Loucy (cell line): ENCODE data around the gene ASB2.

Experiments used
- H2AFZ ChIP-seq: fragments of 200-600 bp; sonication (generic); 2 replicates; pipeline ENCODE4 v1.6.0; 2016; ENCODE audit warnings: antibody characterized with exemption, mild to moderate bottlenecking, low read length, moderate library complexity
- H3F3A ChIP-seq: fragments of 200-600 bp; 2 replicates; pipeline ENCODE4 v1.6.0; 2016; ENCODE audit warnings: antibody characterized with exemption, low read depth, mild to moderate bottlenecking
- H3K27me3 ChIP-seq: fragments of 200-600 bp; sonication (generic); 2 replicates; pipeline ENCODE4 v1.6.1; 2014; ENCODE audit warnings: low read length, mild to moderate bottlenecking; ENCODE audit not compliant: insufficient read depth, poor library complexity, severe bottlenecking
- H3K36me3 ChIP-seq: fragments of 200-600 bp; sonication (generic); 2 replicates; pipeline ENCODE4 v1.6.1; 2016; ENCODE audit warnings: low read length; ENCODE audit not compliant: insufficient read depth
- H3K4me1 ChIP-seq: fragments of 200-600 bp; sonication (generic); 2 replicates; pipeline ENCODE4 v1.5.1; 2014; ENCODE audit warnings: low read length, mild to moderate bottlenecking; ENCODE audit not compliant: insufficient read depth, poor library complexity, severe bottlenecking
- H3K4me2 ChIP-seq: fragments of 200-600 bp; sonication (generic); 2 replicates; pipeline ENCODE4 v1.6.0; 2014; ENCODE audit warnings: antibody characterized with exemption, low read length, low read depth, mild to moderate bottlenecking; ENCODE audit not compliant: poor library complexity, severe bottlenecking
- H3K4me3 ChIP-seq: fragments of 200-600 bp; sonication (generic); 2 replicates; pipeline ENCODE4 v1.5.1; 2014; ENCODE audit warnings: low read length, mild to moderate bottlenecking, mixed read lengths; ENCODE audit not compliant: poor library complexity, severe bottlenecking
- H3K79me2 ChIP-seq: fragments of 200-600 bp; sonication (generic); 2 replicates; pipeline ENCODE4 v1.6.1; 2014; ENCODE audit warnings: low read length; ENCODE audit not compliant: insufficient read depth
- H3K9ac ChIP-seq: fragments of 200-600 bp; sonication (generic); 2 replicates; pipeline ENCODE4 v1.6.0; 2014; ENCODE audit warnings: mild to moderate bottlenecking, low read depth, low read length, moderate library complexity; ENCODE audit not compliant: poor library complexity, severe bottlenecking
- H3K9me2 ChIP-seq: fragments of 200-600 bp; sonication (generic); replicated peaks from 2 replicates; pipeline ENCODE4 v1.6.1; 2016; ENCODE audit warnings: low read depth, low read length, mixed read lengths
- H3K9me3 ChIP-seq: fragments of 200-600 bp; sonication (generic); 2 replicates; pipeline ENCODE4 v1.6.1; 2014; ENCODE audit warnings: mild to moderate bottlenecking, antibody characterized with exemption, low read length, low read depth; ENCODE audit not compliant: insufficient read depth
- H4K20me1 ChIP-seq: fragments of 200-600 bp; sonication (generic); 2 replicates; pipeline ENCODE4 v1.6.0; 2014; ENCODE audit warnings: antibody characterized with exemption, low read length, mild to moderate bottlenecking; ENCODE audit not compliant: insufficient read depth, poor library complexity, severe bottlenecking
- EZH2phosphoT487 ChIP-seq: fragments of 200-600 bp; IDR thresholded peaks from 2 replicates; pipeline ENCODE4 v1.6.1; 2018; ENCODE audit warnings: antibody characterized with exemption, mild to moderate bottlenecking, moderate library complexity, borderline replicate concordance
- TF ChIP-seq, protein P1 (sequence below): fragments of 200-600 bp; sonication (generic); conservative IDR thresholded peaks from 2 replicates; pipeline ENCODE4 v1.5.1; 2014; ENCODE audit warnings: mild to moderate bottlenecking, antibody characterized with exemption, low read length

Gene ASB2

DNA sequence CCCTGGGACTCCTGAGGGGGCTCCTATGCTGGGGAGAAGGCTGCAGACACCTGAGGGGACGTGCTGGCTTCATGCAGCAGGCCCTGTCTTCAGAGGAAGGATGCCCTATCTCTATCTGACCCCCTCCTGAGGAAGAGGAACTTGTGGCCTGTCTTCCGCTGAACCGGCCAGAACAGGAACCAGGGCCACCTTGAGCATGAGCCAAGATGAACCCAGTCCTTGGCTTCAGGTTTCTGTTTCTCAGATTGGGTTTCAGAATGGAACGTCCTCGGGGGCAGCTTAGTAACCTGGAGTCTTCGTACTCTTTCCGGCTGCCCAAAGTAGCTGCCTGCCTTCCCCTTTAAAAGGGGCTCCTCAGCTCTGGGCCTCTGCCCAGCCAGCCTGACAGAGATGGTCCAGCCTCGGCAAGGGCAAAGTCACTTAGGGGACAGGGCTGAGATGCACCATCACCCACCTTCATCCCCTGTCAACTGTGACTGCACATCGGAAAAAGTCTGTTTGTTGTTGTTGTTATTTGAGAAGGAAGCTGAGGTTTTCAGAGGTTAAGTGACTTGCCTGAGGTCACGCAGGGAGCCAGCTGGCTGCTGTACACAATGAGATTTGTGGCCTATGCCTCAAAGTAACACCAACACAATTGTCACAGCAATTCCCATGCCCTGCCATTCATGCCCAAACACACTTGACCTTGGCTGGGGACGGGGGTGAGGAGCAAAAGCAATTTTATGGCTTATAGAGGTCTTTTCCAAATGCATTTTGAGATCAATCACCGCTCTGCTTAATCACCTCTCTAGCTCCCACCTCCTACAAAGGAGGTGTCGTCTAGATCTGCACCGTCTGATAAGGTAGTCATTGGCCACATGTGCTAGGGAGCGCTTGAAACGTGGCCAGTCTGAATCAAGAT, 13.4 kb downstream of the ASB2 start:
- TF ChIP-seq EZH2phosphoT487, result no peak
- TF ChIP-seq, protein P1, sequence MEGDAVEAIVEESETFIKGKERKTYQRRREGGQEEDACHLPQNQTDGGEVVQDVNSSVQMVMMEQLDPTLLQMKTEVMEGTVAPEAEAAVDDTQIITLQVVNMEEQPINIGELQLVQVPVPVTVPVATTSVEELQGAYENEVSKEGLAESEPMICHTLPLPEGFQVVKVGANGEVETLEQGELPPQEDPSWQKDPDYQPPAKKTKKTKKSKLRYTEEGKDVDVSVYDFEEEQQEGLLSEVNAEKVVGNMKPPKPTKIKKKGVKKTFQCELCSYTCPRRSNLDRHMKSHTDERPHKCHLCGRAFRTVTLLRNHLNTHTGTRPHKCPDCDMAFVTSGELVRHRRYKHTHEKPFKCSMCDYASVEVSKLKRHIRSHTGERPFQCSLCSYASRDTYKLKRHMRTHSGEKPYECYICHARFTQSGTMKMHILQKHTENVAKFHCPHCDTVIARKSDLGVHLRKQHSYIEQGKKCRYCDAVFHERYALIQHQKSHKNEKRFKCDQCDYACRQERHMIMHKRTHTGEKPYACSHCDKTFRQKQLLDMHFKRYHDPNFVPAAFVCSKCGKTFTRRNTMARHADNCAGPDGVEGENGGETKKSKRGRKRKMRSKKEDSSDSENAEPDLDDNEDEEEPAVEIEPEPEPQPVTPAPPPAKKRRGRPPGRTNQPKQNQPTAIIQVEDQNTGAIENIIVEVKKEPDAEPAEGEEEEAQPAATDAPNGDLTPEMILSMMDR, result no peak
- H3K79me2 ChIP-seq, result no peaks in the 10 kb centered on the region
- H3K27me3 ChIP-seq, result no peaks in the 10 kb centered on the region
- no peak overlapping the region for H2AFZ ChIP-seq
- H3K9ac ChIP-seq, result no peak overlapping the region
- no peak overlapping the region for H3K4me3 ChIP-seq
- H3K4me2 ChIP-seq, result no peak overlapping the region
- no peaks in the 10 kb centered on the region for H4K20me1 ChIP-seq
- peaks cover 37% of the 10 kb centered on the region for H3K4me1 ChIP-seq
- H3K9me3 ChIP-seq, result no peaks in the 10 kb centered on the region
- H3K9me2 ChIP-seq, result no peaks in the 10 kb centered on the region
- no peaks in the 10 kb centered on the region for H3K36me3 ChIP-seq
- H3F3A ChIP-seq, result no peaks in the 10 kb centered on the region

DNA sequence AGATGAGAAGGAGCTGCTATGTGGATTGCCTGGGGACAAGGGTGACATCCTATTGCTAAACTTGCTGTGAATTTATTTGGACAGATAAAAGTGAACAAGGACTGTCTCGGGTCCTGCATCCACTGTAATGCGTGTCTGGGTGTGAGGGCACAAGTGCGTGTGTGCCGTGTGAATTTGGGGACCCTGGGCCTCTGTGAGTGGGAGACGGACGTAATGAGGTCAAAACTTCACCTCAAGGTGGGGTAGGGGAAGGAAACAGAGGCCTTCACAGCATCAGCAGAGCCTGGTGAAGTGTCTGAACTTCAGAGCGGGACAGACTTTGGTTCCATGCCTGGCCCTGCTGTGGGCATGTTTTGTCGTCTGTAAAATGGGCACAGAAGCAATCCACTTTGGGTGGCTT, 14.8 kb downstream of the ASB2 start:
- H3K4me1 ChIP-seq, result peaks cover 50% of the 10 kb centered on the region
- H2AFZ ChIP-seq, result no peak overlapping the region
- H3K27me3 ChIP-seq, result no peaks in the 10 kb centered on the region
- H3K36me3 ChIP-seq, result no peaks in the 10 kb centered on the region
- H3K79me2 ChIP-seq, result no peaks in the 10 kb centered on the region
- no peaks in the 10 kb centered on the region for H3K9me3 ChIP-seq
- no peaks in the 10 kb centered on the region for H4K20me1 ChIP-seq
- no peak overlapping the region for H3K4me3 ChIP-seq
- no peaks in the 10 kb centered on the region for H3F3A ChIP-seq
- no peaks in the 10 kb centered on the region for H3K9me2 ChIP-seq
- no peak overlapping the region for H3K4me2 ChIP-seq
- no peak for TF ChIP-seq EZH2phosphoT487
- TF ChIP-seq, protein P1, result no peak
- H3K9ac ChIP-seq, result no peak overlapping the region

DNA sequence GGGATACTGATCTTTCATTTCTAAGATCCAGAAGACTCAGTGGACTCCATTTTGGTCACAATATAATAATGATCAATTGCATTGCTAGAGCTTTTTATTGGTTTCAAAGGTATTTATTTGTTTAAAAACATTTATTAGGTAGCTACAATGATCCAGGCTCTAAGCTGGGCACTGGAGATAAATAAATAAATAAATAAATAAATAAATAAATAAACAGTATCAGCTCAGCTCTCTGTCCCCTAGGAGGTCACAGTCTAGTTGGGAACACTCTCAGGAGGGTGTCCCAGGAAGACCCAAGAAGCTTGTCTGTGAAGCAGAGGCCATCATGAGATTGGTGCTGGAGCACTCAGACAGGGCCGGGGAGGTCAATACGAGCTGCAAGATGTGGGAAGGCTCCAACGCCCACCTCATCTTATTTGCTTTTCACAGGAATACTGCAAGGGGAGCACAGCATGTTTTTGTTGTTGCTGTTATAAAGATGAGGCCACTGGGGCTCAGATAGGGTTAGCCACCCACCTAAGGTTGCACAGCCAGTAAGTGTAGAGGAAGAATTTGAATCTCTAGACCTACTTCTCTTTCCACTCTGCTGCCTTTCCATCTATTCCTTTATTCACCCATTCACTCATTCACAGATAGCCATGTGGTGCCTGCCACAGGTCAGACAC, 15.5 kb downstream of the ASB2 start:
- H3K9me3 ChIP-seq, result no peaks in the 10 kb centered on the region
- H3K9me2 ChIP-seq, result no peaks in the 10 kb centered on the region

More for the DNA sequence above, 15.5 kb downstream of the ASB2 start:
- Histone ChIP-seq H3K4me2 (no peak overlapping the region), H3K36me3 (no peaks in the 10 kb centered on the region), H3F3A (no peaks in the 10 kb centered on the region), H3K4me1 (peaks cover 57% of the 10 kb centered on the region), H4K20me1 (no peaks in the 10 kb centered on the region), H3K27me3 (no peaks in the 10 kb centered on the region), H3K79me2 (no peaks in the 10 kb centered on the region), H2AFZ (no peak overlapping the region), H3K4me3 (no peak overlapping the region), H3K9ac (no peak overlapping the region)
- TF ChIP-seq, protein P1, result no peak
- TF ChIP-seq EZH2phosphoT487, result no peak
